HCT116 (cell line): ENCODE measurements around the gene SEMA3E. TPM values are rescaled to one million over a fixed set of nuclear protein-coding genes. Genes with fewer than 3 reads are reported as not detected.

ENCODE experiments used
- ATAC-seq: fragments of 200-7000 bp; cut with Tn5 transposase; 2 replicates; pipeline ENCODE4 v1.9.1; 2020; ENCODE audit warnings: mild to moderate bottlenecking, moderate library complexity
- BruUV-seq: library from RNA; stranded (reverse); fragments of 400-500 nt; replicated peaks from 2 replicates; lab custom pipeline; 2021; lab: Mats Ljungman, UMichigan
- CTCF ChIA-PET: fragments of 300-600 bp; sonication (Branson Sonifier 250); formaldehyde crosslinking; loops from one replicate; lab custom pipeline; 2021; ENCODE audit warnings: antibody characterized with exemption; lab: Charles Lee
- POLR2A ChIA-PET: fragments of 300-600, 350-600 bp; sonication (Branson Sonifier 250); formaldehyde crosslinking; loops from one replicate; lab custom pipeline; 2021; ENCODE audit warnings: antibody characterized with exemption; lab: Charles Lee
- RAD21 ChIA-PET, 2 experiments: fragments of 300-600 bp; sonication (Branson Sonifier 250); formaldehyde crosslinking; loops; one replicate each; lab custom pipeline; 2023; ENCODE audit warnings: low total read pairs in 2 of 2; ENCODE audit not compliant: uncharacterized antibody in 2 of 2, unreplicated experiment in 2 of 2, low non-redundant PET in 1 of 2; lab: Charles Lee
- DNase-seq: peaks from one replicate; pipeline ENCODE4 v3.0.0-alpha.2; 2010; ENCODE audit warnings: low read depth, low spot score
- H2AFZ ChIP-seq: fragments of 200-600 bp; shearing (Covaris generic), sonication (generic); 2 replicates; pipeline ENCODE4 v1.6.1; 2017; ENCODE audit warnings: low read depth, mixed run types, mixed read lengths, antibody characterized with exemption, low read length; ENCODE audit not compliant: poor library complexity, severe bottlenecking
- H3K27ac ChIP-seq: 2 replicates; pipeline ENCODE4 v1.5.1; 2012; ENCODE audit warnings: low read depth, low read length
- H3K27me3 ChIP-seq: fragments of 200-600 bp; sonication (generic); 2 replicates; pipeline ENCODE4 v1.6.1; 2016; ENCODE audit warnings: mixed run types, low read length, mixed read lengths; ENCODE audit not compliant: insufficient read depth
- H3K36me3 ChIP-seq, 2 experiments: fragments of 200-500 bp in 1 of 2; fragments of 200-600 bp in 1 of 2; sonication (Bioruptor generic) in 1 of 2; sonication (generic) in 1 of 2; 2 replicates each; pipeline versions ENCODE4 v1.5.1 to v1.6.1; 2014 to 2016; ENCODE audit warnings: low read length in 2 of 2, inconsistent platforms in 1 of 2, mixed read lengths in 1 of 2, mixed run types in 1 of 2; ENCODE audit not compliant: insufficient read depth in 2 of 2, control insufficient read depth in 1 of 2
- H3K4me1 ChIP-seq, 2 experiments: fragments of 200-600 bp in 1 of 2; sonication (generic) in 1 of 2; 2 replicates each; pipeline versions ENCODE4 v1.5.1 to v1.6.1; 2012 to 2017; ENCODE audit warnings: low read length in 2 of 2, inconsistent platforms in 1 of 2, mild to moderate bottlenecking in 1 of 2, mixed read lengths in 1 of 2, mixed run types in 1 of 2, moderate library complexity in 1 of 2; ENCODE audit not compliant: insufficient read depth in 2 of 2, control insufficient read depth in 1 of 2
- H3K4me2 ChIP-seq: fragments of 200-600 bp; sonication (generic); 2 replicates; pipeline ENCODE4 v1.6.1; 2017; ENCODE audit warnings: mixed run types, low read length, mixed read lengths
- H3K4me3 ChIP-seq, 2 experiments: fragments of 200-600 bp in 1 of 2; sonication (generic) in 1 of 2; replicated peaks in 1 of 2; 2 replicates each; pipeline ENCODE4 v1.5.1; 2011 to 2016; ENCODE audit warnings: low read length in 2 of 2, control low read depth in 1 of 2, low read depth in 1 of 2, mild to moderate bottlenecking in 1 of 2, mixed read lengths in 1 of 2, mixed run types in 1 of 2
- H3K79me2 ChIP-seq: fragments of 200-600 bp; sonication (generic); 2 replicates; pipeline ENCODE4 v1.6.1; 2017; ENCODE audit warnings: mild to moderate bottlenecking, mixed run types, low read length, moderate library complexity, mixed read lengths; ENCODE audit not compliant: insufficient read depth
- H3K9ac ChIP-seq: fragments of 200-600 bp; sonication (generic); 2 replicates; pipeline ENCODE4 v1.6.1; 2016; ENCODE audit warnings: low read length, mixed read lengths
- H3K9me2 ChIP-seq: fragments of 200-600 bp; sonication (generic), shearing (Covaris generic); 2 replicates; pipeline ENCODE4 v1.6.1; 2017; ENCODE audit warnings: mixed run types, mild to moderate bottlenecking, moderate library complexity; ENCODE audit not compliant: insufficient read depth
- H3K9me3 ChIP-seq, 2 experiments: fragments of 200-500 bp in 1 of 2; fragments of 200-600 bp in 1 of 2; sonication (Bioruptor generic) in 1 of 2; sonication (generic) in 1 of 2; 2 replicates each; pipeline ENCODE4 v1.6.1; 2014 to 2017; ENCODE audit warnings: low read length in 2 of 2, mixed read lengths in 2 of 2, inconsistent platforms in 1 of 2, low read depth in 1 of 2, mild to moderate bottlenecking in 1 of 2, mixed run types in 1 of 2, moderate library complexity in 1 of 2; ENCODE audit not compliant: control insufficient read depth in 1 of 2, insufficient read depth in 1 of 2
- H4K20me1 ChIP-seq: fragments of 200-600 bp; sonication (generic), shearing (Covaris generic); 2 replicates; pipeline ENCODE4 v1.6.1; 2017; ENCODE audit warnings: mixed run types, mild to moderate bottlenecking, moderate library complexity; ENCODE audit not compliant: insufficient read depth
- ATF3 ChIP-seq: IDR thresholded peaks from 2 replicates; pipeline ENCODE4 v1.6.1; 2012
- CBX3 ChIP-seq: IDR thresholded peaks from 2 replicates; pipeline ENCODE4 v1.6.1; 2012; ENCODE audit warnings: low read depth
- CEBPB ChIP-seq: IDR thresholded peaks from 2 replicates; pipeline ENCODE4 v1.6.1; 2012; ENCODE audit warnings: low read depth
- CTCF ChIP-seq, 3 experiments: fragments of 200-600 bp in 1 of 3; sonication (generic) in 1 of 3; IDR thresholded peaks in 2 of 3; conservative IDR thresholded peaks in 1 of 3; 2 replicates each; pipeline ENCODE4 v1.5.1; 2012 to 2017; ENCODE audit warnings: low read depth in 2 of 3, low read length in 2 of 3, antibody characterized with exemption in 1 of 3, borderline replicate concordance in 1 of 3, control low read depth in 1 of 3, mild to moderate bottlenecking in 1 of 3, mixed read lengths in 1 of 3, mixed run types in 1 of 3, moderate library complexity in 1 of 3; ENCODE audit not compliant: insufficient read depth in 1 of 3
- EZH2 ChIP-seq: fragments of 200-600 bp; sonication (generic); IDR thresholded peaks from 2 replicates; pipeline ENCODE4 v1.6.1; 2017; ENCODE audit warnings: antibody characterized with exemption, mixed run types
- EZH2phosphoT487 ChIP-seq: fragments of 200-600 bp; IDR thresholded peaks from 2 replicates; pipeline ENCODE4 v1.6.1; 2018; ENCODE audit warnings: antibody characterized with exemption, borderline replicate concordance
- FOSL1 ChIP-seq: IDR thresholded peaks from 2 replicates; pipeline ENCODE4 v1.6.1; 2012; ENCODE audit warnings: low read depth
- JUND ChIP-seq: IDR thresholded peaks from 2 replicates; pipeline ENCODE4 v1.6.1; 2012
- RAD21 ChIP-seq: IDR thresholded peaks from 2 replicates; pipeline ENCODE4 v1.6.1; 2012; ENCODE audit warnings: low read depth, mild to moderate bottlenecking
- REST ChIP-seq: IDR thresholded peaks from 2 replicates; pipeline ENCODE4 v1.6.1; 2012; ENCODE audit warnings: low read depth
- SIN3A ChIP-seq: IDR thresholded peaks from 2 replicates; pipeline ENCODE4 v1.6.1; 2012; ENCODE audit warnings: low read depth
- SP1 ChIP-seq: IDR thresholded peaks from 2 replicates; pipeline ENCODE4 v1.6.1; 2012; ENCODE audit warnings: low read depth
- SRF ChIP-seq: IDR thresholded peaks from 2 replicates; pipeline ENCODE4 v1.6.1; 2012; ENCODE audit warnings: low read depth
- TCF7L2 ChIP-seq: IDR thresholded peaks from 2 replicates; pipeline ENCODE4 v1.7.0; 2011; ENCODE audit warnings: borderline replicate concordance, inconsistent platforms; ENCODE audit not compliant: insufficient read depth, insufficient read length; ENCODE audit errors: extremely low read depth
- YY1 ChIP-seq: IDR thresholded peaks from 2 replicates; pipeline ENCODE4 v1.6.1; 2011; ENCODE audit warnings: low read length, low read depth, moderate library complexity, mild to moderate bottlenecking; ENCODE audit not compliant: insufficient replicate concordance; ENCODE audit errors: extremely low read depth
- ZFX ChIP-seq: fragments of 450-650 bp; IDR thresholded peaks from 2 replicates; pipeline ENCODE4 v1.6.1; 2017
- ZNF274 ChIP-seq: fragments of 200-500 bp; sonication (Bioruptor generic); IDR thresholded peaks from 2 replicates; pipeline ENCODE4 v1.6.1; 2014; ENCODE audit warnings: mild to moderate bottlenecking, low read depth, low read length, inconsistent platforms
- intact Hi-C: fragments of 100-400 bp; cut with micrococcal nuclease; formaldehyde crosslinking; loops from 2 replicates; pipeline ENCODE4 v1.10.0; 2022
- total RNA-seq: library from RNA; stranded (reverse); gene quantifications from one replicate; pipeline ENCODE4 v1.2.1, GENCODE V29; 2021; ENCODE audit not compliant: unreplicated experiment

SEMA3E gene
- total RNA-seq, 1 experiment from 2014 or later, result 1.6 TPM

- intact Hi-C loops, result no loop called here
- no peaks in the 10 kb centered on the region for H3K9me2 ChIP-seq
- H3K79me2 ChIP-seq, result no peaks in the 10 kb centered on the region
- no peaks in the 10 kb centered on the region for H3K36me3 ChIP-seq
- no peak overlapping the region for H2AFZ ChIP-seq
- H3K9me3 ChIP-seq, result no peaks in the 10 kb centered on the region
- POLR2A ChIA-PET, result no interaction called here
- H3K4me2 ChIP-seq, result no peak overlapping the region
- no peaks in the 10 kb centered on the region for H3K4me1 ChIP-seq
- RAD21 ChIA-PET, result no interaction called here
- no peak overlapping the region for H3K4me3 ChIP-seq
- no peak overlapping the region for H3K9ac ChIP-seq
- DNase-seq (no peak), ATAC-seq (no peak)
- H3K27me3 ChIP-seq, result no peaks in the 10 kb centered on the region
- H3K27ac ChIP-seq, result no peak overlapping the region
- no TSS peak for BruUV-seq
- no peak for TF ChIP-seq REST
- TF ChIP-seq CEBPB, result no peak
- no peak for TF ChIP-seq CBX3
- no peak for TF ChIP-seq ZNF274
- no peak for TF ChIP-seq EZH2
- TF ChIP-seq JUND, result no peak
- no peak for TF ChIP-seq EZH2phosphoT487
- TF ChIP-seq RAD21, result no peak
- no peak for TF ChIP-seq ZFX
- no peak for TF ChIP-seq SRF
- TF ChIP-seq ATF3, result no peak
- no peak for TF ChIP-seq CTCF (IDR thresholded peaks at IDR 0.05 in 2 of 3, conservative IDR thresholded peaks at IDR 0.05 in 1 of 3; ENCODE audit: borderline replicate concordance in 1 of 3, insufficient read depth in 1 of 3, low read depth in 2 of 3, low read length in 2 of 3)
- TF ChIP-seq FOSL1, result no peak
- no peak for TF ChIP-seq SP1
- TF ChIP-seq SIN3A, result no peak
- TF ChIP-seq YY1, result no peak
- TF ChIP-seq TCF7L2, result no peak
- CTCF ChIA-PET, result no interaction called here
- H4K20me1 ChIP-seq, result no peaks in the 10 kb centered on the region
Measured at GRCh38 chr7:83509255-83510021, 139.5 kb downstream of the SEMA3E start.
